B cell (primary cell): ENCODE results near the gene GCSAML.

ENCODE experiments used
- EZH2 ChIP-seq: IDR thresholded peaks from 2 replicates; pipeline ENCODE4 v1.6.1; 2012; ENCODE audit warnings: borderline replicate concordance, low read depth, mild to moderate bottlenecking, moderate library complexity, low read length; ENCODE audit not compliant: insufficient read depth, poor library complexity, severe bottlenecking
- TF ChIP-seq, protein P1 (sequence below): fragments of 200-600 bp; IDR thresholded peaks from one replicate; pipeline ENCODE4 v1.8.0; 2022; ENCODE audit warnings: antibody characterized with exemption, mild to moderate bottlenecking

DNA sequence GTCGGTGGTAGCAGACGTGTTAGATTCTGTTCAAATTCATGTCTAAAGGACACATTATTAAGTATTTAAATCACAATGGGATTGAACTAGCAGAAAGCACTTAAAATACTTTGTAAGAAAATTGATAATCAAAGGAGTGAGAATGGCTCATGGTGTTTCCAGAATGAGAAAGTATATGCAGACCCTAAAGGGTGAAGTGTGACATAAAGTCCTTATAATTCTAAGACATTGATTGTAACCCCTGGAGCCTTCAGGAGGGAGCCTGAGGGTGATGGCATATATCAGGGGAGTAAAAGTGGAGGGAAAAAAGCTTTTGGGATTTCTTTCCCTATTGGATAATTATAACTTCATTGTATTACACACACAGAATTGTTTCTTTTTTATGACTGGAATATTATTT lies 12.6 kb upstream of the GCSAML start, which contains the start of gene OR2C3:
- TF ChIP-seq, protein P1, sequence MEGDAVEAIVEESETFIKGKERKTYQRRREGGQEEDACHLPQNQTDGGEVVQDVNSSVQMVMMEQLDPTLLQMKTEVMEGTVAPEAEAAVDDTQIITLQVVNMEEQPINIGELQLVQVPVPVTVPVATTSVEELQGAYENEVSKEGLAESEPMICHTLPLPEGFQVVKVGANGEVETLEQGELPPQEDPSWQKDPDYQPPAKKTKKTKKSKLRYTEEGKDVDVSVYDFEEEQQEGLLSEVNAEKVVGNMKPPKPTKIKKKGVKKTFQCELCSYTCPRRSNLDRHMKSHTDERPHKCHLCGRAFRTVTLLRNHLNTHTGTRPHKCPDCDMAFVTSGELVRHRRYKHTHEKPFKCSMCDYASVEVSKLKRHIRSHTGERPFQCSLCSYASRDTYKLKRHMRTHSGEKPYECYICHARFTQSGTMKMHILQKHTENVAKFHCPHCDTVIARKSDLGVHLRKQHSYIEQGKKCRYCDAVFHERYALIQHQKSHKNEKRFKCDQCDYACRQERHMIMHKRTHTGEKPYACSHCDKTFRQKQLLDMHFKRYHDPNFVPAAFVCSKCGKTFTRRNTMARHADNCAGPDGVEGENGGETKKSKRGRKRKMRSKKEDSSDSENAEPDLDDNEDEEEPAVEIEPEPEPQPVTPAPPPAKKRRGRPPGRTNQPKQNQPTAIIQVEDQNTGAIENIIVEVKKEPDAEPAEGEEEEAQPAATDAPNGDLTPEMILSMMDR = no peak
- TF ChIP-seq EZH2 = no peak
